Ovary (tissue), 3 donors: ENCODE data around the gene PEX11A.

Source experiments
- EP300 ChIP-seq: sonication (generic); formaldehyde crosslinking; IDR thresholded peaks from one replicate; pipeline ENCODE4 v1.6.1; 2017; ENCODE audit warnings: antibody characterized with exemption
- POLR2A ChIP-seq: fragments of 450-650 bp; IDR thresholded peaks from one replicate; pipeline ENCODE4 v1.6.1; 2017; ENCODE audit warnings: antibody characterized with exemption, mild to moderate bottlenecking, moderate library complexity
- TF ChIP-seq, protein P1 (sequence below), 3 donors: fragments of 450-650 bp in 2 of 3; fragments of 200-600 bp in 1 of 3; IDR thresholded peaks; one replicate each; pipeline versions ENCODE4 v1.5.1 to v1.8.0; 2016 to 2022; ENCODE audit warnings: antibody characterized with exemption in 3 of 3, mild to moderate bottlenecking in 1 of 3
- donor health status: DM: no; HTN: no; CAD: no.

DNA sequence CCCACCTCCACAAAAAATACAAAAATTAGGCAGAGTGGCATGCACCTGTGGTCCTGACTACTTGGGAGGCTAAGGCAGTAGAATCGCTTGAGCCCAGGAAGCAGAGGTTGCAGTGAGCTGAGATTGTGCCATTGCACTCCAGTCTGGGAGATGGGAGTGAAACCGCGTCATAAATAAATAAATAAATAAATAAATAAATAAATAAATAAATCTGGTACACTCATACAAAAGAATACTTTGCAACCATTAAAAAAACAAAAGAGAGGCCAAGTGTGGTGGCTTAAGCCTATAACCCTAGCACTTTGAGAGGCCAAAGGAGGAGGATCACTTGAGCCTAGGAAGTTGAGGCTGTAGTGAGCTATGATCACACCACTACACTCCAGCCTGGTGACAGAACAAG lies 32.5 kb upstream of the PEX11A start:
- TF ChIP-seq, protein P1, sequence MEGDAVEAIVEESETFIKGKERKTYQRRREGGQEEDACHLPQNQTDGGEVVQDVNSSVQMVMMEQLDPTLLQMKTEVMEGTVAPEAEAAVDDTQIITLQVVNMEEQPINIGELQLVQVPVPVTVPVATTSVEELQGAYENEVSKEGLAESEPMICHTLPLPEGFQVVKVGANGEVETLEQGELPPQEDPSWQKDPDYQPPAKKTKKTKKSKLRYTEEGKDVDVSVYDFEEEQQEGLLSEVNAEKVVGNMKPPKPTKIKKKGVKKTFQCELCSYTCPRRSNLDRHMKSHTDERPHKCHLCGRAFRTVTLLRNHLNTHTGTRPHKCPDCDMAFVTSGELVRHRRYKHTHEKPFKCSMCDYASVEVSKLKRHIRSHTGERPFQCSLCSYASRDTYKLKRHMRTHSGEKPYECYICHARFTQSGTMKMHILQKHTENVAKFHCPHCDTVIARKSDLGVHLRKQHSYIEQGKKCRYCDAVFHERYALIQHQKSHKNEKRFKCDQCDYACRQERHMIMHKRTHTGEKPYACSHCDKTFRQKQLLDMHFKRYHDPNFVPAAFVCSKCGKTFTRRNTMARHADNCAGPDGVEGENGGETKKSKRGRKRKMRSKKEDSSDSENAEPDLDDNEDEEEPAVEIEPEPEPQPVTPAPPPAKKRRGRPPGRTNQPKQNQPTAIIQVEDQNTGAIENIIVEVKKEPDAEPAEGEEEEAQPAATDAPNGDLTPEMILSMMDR (IDR thresholded peaks at IDR 0.05): no peak
- TF ChIP-seq POLR2A: no peak
- no peak for TF ChIP-seq EP300
